GM19467 (cell line): ENCODE measurements around the gene KCNH3.

ENCODE experiments used
- ATAC-seq: cut with Tn5 transposase; IDR thresholded peaks from one replicate; pipeline ENCODE4 v1.9.1; 2021; ENCODE audit warnings: mild to moderate bottlenecking, moderate library complexity; ENCODE audit not compliant: unreplicated experiment

Gene KCNH3

DNA sequence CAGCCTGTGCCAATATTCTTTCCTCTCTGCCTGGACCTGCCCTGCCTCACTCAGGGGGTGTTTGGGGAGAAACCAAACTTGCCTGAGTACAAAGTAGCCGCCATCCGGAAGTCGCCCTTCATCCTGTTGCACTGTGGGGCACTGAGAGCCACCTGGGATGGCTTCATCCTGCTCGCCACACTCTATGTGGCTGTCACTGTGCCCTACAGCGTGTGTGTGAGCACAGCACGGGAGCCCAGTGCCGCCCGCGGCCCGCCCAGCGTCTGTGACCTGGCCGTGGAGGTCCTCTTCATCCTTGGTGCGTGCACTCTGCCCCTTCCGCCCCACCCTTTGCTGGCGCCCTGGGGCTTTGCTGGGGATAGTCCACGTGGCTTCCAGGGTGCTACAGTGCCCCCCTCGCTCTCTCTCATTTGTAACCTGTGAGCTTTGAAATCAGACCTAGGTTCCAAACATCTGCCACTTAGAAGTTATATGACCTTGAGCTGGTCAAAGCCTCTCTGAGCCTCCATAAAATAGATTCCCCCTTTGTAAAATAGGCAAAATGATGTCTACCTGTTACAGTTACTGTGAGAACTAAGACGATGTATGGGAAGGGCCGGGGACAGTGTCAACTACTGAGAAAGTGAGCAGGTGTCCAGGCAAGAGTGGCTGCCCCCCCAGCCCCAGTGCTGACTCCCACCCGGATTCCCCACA lies 4.5 kb downstream of the KCNH3 start:
- ATAC-seq: no peak

DNA sequence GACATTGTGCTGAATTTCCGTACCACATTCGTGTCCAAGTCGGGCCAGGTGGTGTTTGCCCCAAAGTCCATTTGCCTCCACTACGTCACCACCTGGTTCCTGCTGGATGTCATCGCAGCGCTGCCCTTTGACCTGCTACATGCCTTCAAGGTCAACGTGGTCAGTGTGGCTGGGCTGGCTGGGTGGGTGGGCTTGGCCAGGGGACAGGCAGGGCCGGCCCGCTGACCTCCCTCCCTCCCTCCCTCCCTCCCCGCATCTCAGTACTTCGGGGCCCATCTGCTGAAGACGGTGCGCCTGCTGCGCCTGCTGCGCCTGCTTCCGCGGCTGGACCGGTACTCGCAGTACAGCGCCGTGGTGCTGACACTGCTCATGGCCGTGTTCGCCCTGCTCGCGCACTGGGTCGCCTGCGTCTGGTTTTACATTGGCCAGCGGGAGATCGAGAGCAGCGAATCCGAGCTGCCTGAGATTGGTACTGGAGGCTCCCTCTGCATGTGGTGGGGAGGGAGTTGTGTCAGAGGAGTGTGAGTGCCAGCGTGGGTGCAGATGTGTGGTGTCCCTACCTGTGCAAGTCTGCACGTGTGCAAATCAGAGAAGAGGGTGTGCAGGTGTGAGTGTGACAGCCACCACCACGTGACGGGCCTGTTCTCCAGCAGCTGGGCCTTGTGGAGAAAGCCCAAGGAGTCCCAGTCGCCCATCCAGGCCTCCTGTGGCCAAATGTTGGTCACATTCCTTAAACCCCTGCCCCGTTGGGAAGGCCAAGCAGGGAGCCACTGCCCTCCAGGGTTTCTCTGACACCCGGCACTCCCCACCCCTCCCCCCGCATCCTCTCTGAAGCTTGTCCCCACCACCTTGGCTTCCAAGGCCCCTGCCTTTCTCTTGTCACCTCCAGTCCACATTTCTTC lies 5.3 kb downstream of the KCNH3 start:
- no peak for ATAC-seq

DNA sequence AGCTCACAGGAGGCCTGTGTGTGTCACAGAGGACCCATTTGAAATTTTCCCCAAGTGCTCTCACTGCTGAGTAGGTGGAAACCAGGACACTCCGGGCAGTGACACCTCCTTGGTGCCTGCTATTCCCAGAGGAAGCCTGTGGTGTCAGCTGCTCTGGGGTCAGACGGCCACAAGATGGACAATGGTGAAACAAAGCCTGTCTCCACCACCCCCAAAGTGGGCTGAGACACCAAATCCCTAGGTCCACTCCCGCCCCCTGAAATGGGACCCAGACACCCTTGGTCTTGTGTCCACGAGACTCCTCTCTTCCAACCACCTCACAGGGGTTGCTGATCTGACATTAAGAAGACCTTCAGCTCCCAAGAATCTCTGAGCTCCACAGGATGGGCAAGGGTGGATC lies 7.0 kb downstream of the KCNH3 start:
- ATAC-seq: no peak

DNA sequence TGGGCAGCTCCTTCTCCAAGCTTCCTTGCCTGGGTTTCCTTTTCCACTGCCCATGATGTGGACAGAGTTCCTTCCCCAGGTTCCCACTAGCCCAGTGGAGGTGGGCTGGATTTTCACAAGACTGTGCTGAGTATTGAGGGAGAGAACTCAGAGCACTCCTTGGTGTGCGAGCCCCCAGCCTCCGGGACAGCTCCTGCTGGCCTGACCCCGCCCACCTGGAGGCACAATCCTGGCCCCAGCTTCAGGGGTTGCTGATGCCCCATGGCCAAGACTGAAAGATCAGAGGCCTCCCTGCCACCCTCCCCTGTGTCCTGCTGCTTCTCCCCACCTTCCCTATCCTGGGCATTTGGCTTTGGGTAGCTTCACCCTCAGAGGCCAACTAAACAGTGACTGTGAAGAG lies 7.7 kb downstream of the KCNH3 start:
- no peak for ATAC-seq

DNA sequence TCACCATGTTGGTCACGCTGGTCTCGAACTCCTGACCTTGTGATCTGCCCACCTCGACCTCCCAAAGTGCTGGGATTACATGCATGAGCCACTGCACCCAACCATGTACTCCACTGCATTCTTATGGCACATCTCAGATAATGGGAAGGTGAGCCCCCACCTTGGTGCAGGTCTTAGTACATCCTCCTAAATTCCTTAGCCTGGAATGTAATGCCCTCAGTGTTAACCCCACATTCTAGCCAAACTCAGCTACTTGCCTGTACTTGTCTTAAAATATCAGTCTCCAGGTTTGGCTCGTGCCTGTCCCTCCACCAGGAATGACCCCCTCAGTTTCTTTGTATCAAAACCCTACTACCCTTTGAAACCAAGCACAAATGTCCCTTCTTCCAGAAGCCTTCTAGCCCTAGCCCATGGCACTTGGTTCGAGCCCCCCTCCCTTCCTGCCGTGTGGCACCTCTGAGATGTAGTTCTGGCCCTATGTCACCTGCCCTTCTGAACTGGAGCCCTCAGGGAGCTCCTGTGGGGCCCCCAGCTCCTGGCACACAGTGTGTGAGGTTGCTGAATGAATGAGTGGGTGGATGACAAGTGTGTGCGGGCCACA lies 8.4 kb downstream of the KCNH3 start:
- ATAC-seq: no peak

DNA sequence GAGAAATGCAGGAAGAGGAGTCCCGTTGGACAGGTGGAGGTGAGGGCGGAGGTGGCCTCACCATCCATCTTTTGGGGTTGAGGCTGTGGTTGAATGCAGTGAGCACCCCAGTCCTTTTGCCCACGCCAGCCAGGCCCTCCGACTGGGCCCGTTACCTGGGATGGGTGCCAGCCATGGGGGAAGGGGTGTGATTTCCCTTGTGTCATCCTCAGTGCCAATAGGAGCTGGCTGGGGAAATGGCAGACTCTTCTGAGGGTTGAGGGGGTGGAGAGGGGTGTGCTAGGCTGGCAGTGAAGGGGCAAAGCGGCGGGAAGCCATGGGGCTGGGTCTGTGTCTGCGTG lies 9.6 kb downstream of the KCNH3 start:
- no peak for ATAC-seq

DNA sequence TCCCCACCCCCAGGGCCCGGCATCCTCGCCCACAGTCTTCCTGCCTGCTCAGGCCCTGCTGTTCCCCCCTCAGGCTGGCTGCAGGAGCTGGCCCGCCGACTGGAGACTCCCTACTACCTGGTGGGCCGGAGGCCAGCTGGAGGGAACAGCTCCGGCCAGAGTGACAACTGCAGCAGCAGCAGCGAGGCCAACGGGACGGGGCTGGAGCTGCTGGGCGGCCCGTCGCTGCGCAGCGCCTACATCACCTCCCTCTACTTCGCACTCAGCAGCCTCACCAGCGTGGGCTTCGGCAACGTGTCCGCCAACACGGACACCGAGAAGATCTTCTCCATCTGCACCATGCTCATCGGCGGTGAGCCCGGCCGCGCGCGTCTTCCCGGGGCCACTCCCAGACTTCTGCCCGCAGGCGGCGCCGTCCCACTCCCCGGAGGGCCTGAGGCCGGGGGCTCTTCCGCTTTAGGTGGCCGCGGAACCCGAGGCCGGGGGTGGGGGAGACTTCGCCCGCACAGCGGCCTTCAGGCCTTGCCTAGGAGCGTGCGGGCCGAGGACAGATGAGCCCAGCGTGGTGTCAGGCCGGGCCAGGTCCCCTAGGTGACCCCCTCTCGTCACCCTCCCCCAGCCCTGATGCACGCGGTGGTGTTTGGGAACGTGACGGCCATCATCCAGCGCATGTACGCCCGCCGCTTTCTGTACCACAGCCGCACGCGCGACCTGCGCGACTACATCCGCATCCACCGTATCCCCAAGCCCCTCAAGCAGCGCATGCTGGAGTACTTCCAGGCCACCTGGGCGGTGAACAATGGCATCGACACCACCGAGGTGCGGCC lies 10.2 kb downstream of the KCNH3 start:
- ATAC-seq: no peak

DNA sequence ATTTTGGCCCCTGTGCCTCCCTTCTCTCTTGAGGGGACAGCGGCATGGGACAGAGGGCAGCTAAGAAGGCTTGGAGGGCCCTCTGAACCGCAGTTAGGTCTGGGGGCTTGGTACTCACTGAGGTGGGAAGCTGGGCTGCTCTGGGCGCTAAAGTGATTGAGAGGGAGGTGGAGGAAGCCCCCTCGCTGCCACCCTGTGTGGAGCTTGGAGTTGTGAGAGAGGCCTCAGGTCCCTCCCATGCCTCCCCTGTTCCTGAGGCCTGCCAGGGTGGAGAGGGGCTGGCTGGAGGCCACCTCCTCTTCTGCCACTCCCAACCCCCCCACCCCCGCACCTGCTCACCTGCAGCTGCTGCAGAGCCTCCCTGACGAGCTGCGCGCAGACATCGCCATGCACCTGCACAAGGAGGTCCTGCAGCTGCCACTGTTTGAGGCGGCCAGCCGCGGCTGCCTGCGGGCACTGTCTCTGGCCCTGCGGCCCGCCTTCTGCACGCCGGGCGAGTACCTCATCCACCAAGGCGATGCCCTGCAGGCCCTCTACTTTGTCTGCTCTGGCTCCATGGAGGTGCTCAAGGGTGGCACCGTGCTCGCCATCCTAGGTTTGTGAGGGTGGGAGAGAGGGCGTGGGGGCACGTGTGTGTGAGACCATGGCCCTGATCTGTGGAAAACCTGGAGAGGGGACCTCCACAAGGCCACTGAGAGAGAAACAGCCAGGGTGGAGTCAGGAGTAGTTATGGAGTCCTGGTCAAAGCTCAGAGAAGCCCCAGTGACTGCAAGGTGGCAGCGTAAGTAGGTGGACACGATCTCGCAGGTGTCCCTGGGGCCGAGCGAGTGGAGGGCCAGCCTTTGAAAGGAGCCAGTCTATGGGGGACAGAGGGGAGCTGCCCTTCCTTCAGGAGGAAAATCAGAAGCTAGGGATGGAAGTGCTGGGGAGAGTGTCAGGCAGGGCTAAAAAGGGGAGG lies 11.2 kb downstream of the KCNH3 start:
- no peak for ATAC-seq

DNA sequence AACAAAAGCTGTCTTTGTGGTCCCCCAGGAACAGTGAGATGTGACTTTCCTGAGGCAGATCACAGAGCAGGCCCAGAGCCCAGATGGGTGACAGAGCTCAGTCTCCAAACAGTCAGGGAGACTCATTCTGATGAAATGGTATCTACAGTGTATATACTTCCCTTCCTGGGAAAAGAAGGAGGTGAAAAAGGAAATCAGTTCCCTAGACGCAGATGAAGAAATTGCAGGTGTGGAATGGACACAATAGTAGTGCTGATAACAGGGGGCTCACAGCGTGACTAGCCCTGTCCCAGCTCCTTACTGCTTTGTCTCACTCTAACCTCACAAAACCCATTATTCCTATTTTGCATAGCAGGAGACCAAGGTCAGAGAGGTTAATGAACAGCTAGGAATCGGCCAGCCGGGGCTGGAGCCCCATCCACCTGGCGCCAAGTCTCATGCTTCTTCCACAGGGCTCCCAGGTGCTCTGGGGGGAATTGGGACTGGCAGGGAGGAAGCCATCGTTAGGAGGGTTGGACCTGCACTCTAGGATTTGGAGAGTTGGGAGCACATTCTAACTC lies 11.9 kb downstream of the KCNH3 start:
- ATAC-seq: no peak

DNA sequence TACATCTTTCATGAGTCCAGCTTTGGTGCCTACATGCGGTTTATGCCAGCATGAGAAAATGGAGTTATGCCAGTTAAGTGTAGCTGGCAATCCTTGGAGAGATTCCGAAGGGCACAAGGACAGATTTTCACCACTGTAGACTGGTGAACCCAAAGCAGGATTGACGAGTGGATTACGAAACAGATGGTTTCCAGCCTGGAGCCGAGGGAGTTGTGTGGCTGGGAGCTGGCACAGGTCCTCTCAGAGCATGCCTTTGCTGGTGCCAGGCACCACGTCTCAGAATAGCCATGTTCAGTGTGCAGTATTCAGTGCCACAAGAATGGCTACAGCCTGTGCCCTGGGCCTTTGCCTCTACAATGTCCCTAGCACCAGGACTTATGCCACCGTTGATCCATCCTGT lies 13.2 kb downstream of the KCNH3 start:
- ATAC-seq: no peak

DNA sequence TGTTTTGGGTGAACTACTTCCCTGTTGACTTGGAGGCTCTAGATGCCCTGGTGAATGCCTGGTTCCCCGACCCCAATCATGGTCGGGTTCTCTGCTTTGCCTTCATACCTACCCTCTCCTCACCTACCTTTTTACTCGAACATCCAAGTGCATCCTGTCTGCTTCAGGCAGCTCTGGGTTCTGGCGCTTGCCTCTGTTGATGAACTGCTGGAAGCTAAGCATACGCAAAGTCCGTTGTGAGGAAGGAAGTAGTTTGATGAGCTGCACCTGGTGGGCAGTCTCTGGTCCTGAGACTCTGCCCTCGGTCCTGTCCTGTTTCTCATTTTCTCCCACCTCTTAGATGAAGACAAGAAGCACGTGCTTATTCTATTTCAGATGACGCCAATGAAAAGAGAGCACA lies 13.6 kb downstream of the KCNH3 start:
- no peak for ATAC-seq

DNA sequence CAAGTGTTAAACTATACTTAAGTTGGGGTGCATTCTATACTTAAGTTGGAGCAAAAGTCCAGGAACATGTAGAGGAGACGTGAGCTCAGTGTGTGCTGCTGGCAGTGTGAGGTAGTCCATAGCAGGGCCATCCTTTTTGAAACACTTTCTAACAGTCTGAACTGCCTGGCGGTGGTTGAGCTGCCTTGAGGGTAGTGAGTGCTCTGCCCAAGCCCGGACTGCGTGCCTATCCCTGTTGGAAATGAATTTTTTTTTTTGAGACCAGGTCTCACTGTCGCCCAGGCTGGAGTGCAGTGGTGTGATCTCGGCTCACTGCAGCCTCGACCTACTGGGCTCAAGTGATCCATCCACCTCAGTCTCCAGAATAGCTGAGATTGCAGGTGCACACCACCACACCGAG lies 14.1 kb downstream of the KCNH3 start:
- no peak for ATAC-seq

DNA sequence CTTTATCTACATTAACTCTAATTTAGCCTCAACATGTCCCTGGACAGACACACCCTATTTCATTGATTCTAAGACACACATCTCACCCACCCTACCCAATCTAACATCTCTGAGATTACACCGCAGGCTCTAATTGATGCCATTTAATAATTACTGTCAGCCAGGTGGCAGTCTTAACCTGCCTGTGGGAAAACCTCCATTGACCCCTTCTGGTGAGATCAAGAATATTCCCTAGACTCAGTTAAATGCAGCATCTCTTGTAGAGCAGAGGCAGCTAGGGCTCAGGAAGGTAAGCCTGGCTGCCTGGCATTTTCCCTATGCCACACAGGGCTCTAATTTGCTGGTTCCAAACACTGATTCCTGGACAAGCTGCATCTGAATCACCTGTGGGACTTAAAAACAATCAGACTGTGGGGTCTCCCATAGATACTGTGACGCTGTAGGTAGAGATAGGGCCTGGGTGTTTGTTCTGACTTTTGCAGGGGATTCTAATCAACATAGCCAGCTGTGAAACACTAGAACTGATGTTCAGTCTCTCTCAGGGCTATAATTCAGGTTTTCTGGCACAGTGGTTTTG lies 14.8 kb downstream of the KCNH3 start:
- ATAC-seq: no peak

DNA sequence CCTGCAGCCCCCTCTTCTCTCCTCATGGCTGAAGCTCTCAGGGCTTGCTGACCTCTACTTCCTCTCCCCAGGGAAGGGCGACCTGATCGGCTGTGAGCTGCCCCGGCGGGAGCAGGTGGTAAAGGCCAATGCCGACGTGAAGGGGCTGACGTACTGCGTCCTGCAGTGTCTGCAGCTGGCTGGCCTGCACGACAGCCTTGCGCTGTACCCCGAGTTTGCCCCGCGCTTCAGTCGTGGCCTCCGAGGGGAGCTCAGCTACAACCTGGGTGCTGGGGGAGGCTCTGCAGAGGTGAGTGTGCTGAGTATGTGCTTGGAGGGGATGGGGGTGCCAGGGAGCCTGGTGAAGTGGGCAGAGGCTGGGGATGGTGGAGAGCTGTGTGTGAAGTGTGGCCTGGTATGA lies 15.4 kb downstream of the KCNH3 start:
- ATAC-seq: no peak

DNA sequence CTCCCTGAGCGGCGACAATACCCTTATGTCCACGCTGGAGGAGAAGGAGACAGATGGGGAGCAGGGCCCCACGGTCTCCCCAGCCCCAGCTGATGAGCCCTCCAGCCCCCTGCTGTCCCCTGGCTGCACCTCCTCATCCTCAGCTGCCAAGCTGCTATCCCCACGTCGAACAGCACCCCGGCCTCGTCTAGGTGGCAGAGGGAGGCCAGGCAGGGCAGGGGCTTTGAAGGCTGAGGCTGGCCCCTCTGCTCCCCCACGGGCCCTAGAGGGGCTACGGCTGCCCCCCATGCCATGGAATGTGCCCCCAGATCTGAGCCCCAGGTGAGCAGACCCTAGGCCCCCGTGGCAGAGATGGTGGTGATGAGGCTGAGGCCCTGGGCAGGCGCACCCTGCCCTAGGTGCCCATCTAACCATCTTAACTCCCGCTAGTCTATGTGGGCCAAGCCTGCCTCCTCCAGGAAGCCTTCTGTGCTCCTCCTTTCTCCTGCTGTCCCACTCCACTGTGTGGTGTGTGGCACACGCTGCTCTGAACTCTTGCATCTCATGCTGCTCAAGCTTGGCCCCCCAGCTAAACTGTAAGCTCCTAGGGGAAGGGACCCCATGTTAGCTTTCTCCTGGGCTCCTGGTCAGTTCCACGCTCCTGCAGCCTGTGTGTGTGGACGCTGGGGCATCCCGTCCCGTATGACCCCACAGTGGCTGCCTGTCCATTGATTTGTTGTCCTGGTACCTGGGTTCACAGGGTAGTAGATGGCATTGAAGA lies 17.0 kb downstream of the KCNH3 start:
- ATAC-seq: no peak

DNA sequence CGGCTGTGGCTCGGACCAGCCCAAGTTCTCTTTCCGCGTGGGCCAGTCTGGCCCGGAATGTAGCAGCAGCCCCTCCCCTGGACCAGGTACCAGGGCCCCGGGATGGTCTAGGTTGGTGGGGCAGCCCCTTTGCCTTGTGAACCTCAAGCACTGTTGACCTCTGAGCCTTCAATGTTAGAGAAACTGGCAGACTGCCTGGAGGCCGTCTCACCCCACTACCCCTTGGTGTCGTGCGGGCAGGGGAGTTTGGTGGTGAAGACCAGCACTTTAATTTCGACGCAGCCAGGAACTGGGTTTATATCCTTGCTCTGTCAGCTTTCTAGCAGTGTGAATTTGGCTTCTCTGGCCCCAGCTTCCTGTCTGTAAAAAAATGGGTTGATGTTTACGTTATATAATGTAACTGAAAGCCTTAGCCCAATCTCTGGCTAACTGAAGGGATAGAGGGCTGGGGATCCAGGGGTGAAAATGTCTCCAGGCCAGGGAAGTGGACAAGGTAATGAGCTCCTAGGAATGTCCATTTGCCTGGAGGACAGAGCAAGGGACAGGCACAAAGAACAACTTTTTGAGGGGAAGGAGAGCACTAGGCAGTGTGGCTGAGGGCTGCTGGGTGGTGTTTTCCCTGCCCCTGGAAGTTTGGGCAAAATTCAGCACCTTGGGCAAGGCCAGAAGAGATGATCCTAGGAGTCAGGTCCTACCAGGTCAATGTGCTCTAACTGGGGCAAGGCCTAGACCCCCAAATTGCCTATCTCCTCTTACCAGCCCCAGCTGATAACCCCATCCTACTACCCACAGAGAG lies 17.8 kb downstream of the KCNH3 start:
- no peak for ATAC-seq

DNA sequence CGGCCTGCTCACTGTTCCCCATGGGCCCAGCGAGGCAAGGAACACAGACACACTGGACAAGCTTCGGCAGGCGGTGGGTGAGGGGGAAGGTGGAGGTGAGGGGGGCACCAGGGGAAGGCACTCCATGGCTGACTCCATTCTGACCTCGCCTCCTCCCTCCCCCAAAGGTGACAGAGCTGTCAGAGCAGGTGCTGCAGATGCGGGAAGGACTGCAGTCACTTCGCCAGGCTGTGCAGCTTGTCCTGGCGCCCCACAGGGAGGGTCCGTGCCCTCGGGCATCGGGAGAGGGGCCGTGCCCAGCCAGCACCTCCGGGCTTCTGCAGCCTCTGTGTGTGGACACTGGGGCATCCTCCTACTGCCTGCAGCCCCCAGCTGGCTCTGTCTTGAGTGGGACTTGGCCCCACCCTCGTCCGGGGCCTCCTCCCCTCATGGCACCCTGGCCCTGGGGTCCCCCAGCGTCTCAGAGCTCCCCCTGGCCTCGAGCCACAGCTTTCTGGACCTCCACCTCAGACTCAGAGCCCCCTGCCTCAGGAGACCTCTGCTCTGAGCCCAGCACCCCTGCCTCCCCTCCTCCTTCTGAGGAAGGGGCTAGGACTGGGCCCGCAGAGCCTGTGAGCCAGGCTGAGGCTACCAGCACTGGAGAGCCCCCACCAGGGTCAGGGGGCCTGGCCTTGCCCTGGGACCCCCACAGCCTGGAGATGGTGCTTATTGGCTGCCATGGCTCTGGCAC lies 18.5 kb downstream of the KCNH3 start:
- no peak for ATAC-seq
